GM21526 (cell line): ENCODE measurements around the gene STRIP2.
"Not testable (repeated sequence)": the region's sequence is repeated elsewhere in the genome, so short reads cannot be mapped to it uniquely, and the experiment has no call there.

Experiments
- ATAC-seq: cut with Tn5 transposase; IDR thresholded peaks from one replicate; pipeline ENCODE4 v1.9.1; 2021; ENCODE audit warnings: moderate library complexity; ENCODE audit not compliant: unreplicated experiment, low FRiP score

The STRIP2 gene

GRCh38 chr7:129433847-129434674 lies at the start of gene STRIP2:
Gene STRIP2, plus strand, starts transcription at chr7:129434432. Its CDS starts 41 bp downstream, at chr7:129434473.
- peak; percentile 94 for ATAC-seq

- ATAC-seq: no peak
These were observed 49.1 kb upstream of the STRIP2 start for GRCh38 chr7:129385116-129385515.

GRCh38 chr7:129385598-129385997 lies 48.6 kb upstream of the STRIP2 start:
- ATAC-seq: no peak

- ATAC-seq: no peak
These were observed 47.7 kb upstream of the STRIP2 start for GRCh38 chr7:129386506-129386905.

- ATAC-seq: no peak
These were observed 46.7 kb upstream of the STRIP2 start for GRCh38 chr7:129387537-129387936.

- ATAC-seq: no peak
These were observed 45.7 kb upstream of the STRIP2 start for GRCh38 chr7:129388333-129389098.

GRCh38 chr7:129389829-129390228 lies 44.4 kb upstream of the STRIP2 start:
- no peak for ATAC-seq

- no peak for ATAC-seq
These were observed 43.9 kb upstream of the STRIP2 start for GRCh38 chr7:129390314-129390713.

GRCh38 chr7:129391546-129392171 lies 42.6 kb upstream of the STRIP2 start:
- ATAC-seq: no peak

- no peak for ATAC-seq
These were observed 41.0 kb upstream of the STRIP2 start for GRCh38 chr7:129393255-129393654.

GRCh38 chr7:129394101-129394500 lies 40.1 kb upstream of the STRIP2 start:
- no peak for ATAC-seq

GRCh38 chr7:129394982-129395914 lies 39.0 kb upstream of the STRIP2 start:
- ATAC-seq: no peak

- no peak for ATAC-seq
These were observed 32.8 kb upstream of the STRIP2 start for GRCh38 chr7:129401228-129401966.

- no peak for ATAC-seq
These were observed 32.0 kb upstream of the STRIP2 start for GRCh38 chr7:129401967-129402860.

- no peak for ATAC-seq
These were observed 28.7 kb upstream of the STRIP2 start for GRCh38 chr7:129405527-129405926.

- not testable (repeated sequence) for ATAC-seq
These were observed 24.0 kb upstream of the STRIP2 start for GRCh38 chr7:129410238-129410637.

- no peak for ATAC-seq
These were observed 21.7 kb upstream of the STRIP2 start for GRCh38 chr7:129412501-129412900.

GRCh38 chr7:129417073-129417472 lies 17.2 kb upstream of the STRIP2 start:
- ATAC-seq: no peak
